Measurements from ENCODE around the gene MSRB1.

- TF ChIP-seq, protein P1, sequence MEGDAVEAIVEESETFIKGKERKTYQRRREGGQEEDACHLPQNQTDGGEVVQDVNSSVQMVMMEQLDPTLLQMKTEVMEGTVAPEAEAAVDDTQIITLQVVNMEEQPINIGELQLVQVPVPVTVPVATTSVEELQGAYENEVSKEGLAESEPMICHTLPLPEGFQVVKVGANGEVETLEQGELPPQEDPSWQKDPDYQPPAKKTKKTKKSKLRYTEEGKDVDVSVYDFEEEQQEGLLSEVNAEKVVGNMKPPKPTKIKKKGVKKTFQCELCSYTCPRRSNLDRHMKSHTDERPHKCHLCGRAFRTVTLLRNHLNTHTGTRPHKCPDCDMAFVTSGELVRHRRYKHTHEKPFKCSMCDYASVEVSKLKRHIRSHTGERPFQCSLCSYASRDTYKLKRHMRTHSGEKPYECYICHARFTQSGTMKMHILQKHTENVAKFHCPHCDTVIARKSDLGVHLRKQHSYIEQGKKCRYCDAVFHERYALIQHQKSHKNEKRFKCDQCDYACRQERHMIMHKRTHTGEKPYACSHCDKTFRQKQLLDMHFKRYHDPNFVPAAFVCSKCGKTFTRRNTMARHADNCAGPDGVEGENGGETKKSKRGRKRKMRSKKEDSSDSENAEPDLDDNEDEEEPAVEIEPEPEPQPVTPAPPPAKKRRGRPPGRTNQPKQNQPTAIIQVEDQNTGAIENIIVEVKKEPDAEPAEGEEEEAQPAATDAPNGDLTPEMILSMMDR (conservative IDR thresholded peaks at IDR 0.05 in 1 of 2, IDR thresholded peaks at IDR 0.05 in 1 of 2; ENCODE audit: low read depth in 1 of 2, low read length in 2 of 2): no peak
- no peak for TF ChIP-seq EZH2 (IDR thresholded peaks at IDR 0.05; ENCODE audit: low read length, missing control alignments)
Observed at GRCh38 chr16:1908983-1909382, 34.0 kb downstream of the MSRB1 start.
